ENCODE results near the gene PTP4A2. TPM values are rescaled to one million over a fixed set of nuclear protein-coding genes. Genes with fewer than 3 reads are reported as not detected.

PTP4A2 gene
- total RNA-seq, 4 donors from 2014 or later, result 294 to 522 (median 353) TPM

DNA sequence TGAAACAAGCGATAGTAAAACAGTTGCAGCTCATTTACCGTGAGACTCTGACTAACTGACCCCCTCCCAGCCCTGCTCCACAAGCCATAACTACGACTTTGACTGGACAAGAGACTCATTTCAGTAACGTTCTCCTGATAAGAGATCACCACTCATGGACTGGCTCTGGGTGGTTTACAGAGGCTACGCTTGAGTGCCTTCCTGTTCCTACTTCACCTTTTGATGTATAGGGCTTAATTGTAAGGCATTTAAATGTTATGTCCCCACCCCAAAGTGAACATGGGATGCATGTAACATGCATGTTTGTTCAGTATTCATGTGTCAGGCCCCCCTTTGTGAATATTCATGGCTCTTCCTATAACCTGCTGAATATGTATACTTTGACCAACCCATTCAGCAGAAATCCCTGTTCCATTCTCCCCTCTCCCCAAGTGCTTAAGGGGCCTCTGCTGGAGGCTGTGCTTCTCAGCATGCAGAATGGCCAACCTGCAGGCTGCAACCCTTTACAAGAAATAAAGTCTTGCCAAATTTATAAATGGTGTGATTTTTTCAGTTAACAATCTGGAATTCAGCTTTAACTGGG, 71.6 kb downstream of the PTP4A2 start:
- Histone ChIP-seq H3K36me3 (no peaks in the 10 kb centered on the region), H3K27ac (no peak overlapping the region), H3K27me3 (no peaks in the 10 kb centered on the region), H3K4me3 (no peak overlapping the region), H3K9me3 (no peaks in the 10 kb centered on the region), H3K4me1 (no peaks in the 10 kb centered on the region)
- TF ChIP-seq, protein P1, sequence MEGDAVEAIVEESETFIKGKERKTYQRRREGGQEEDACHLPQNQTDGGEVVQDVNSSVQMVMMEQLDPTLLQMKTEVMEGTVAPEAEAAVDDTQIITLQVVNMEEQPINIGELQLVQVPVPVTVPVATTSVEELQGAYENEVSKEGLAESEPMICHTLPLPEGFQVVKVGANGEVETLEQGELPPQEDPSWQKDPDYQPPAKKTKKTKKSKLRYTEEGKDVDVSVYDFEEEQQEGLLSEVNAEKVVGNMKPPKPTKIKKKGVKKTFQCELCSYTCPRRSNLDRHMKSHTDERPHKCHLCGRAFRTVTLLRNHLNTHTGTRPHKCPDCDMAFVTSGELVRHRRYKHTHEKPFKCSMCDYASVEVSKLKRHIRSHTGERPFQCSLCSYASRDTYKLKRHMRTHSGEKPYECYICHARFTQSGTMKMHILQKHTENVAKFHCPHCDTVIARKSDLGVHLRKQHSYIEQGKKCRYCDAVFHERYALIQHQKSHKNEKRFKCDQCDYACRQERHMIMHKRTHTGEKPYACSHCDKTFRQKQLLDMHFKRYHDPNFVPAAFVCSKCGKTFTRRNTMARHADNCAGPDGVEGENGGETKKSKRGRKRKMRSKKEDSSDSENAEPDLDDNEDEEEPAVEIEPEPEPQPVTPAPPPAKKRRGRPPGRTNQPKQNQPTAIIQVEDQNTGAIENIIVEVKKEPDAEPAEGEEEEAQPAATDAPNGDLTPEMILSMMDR (IDR thresholded peaks at IDR 0.05 in 4 of 5, conservative IDR thresholded peaks at IDR 0.05 in 1 of 5), result no peak
- ATAC-seq (no peak), DNase-seq (no peak)
- intact Hi-C loops (cut with DNase I; ENCODE audit: low total_unique reads) (no loop called here), in situ Hi-C loops (cut with MboI; ENCODE audit: low sequenced_read_pairs in 4 of 4) (no loop called here)

- DNase-seq (no peak), ATAC-seq (no peak)
- in situ Hi-C loops (cut with MboI; ENCODE audit: low sequenced_read_pairs in 4 of 4) (no loop called here), intact Hi-C loops (cut with DNase I; ENCODE audit: low total_unique reads) (no loop called here)
- Histone ChIP-seq H3K4me3 (no peak overlapping the region), H3K36me3 (no peaks in the 10 kb centered on the region), H3K27me3 (no peaks in the 10 kb centered on the region), H3K9me3 (no peaks in the 10 kb centered on the region), H3K4me1 (no peaks in the 10 kb centered on the region), H3K27ac (no peak overlapping the region)
- TF ChIP-seq, protein P1 (IDR thresholded peaks at IDR 0.05 in 4 of 5, conservative IDR thresholded peaks at IDR 0.05 in 1 of 5), result no peak
- no peak for TF ChIP-seq POLR2A (IDR thresholded peaks at IDR 0.05)
These were observed 72.3 kb downstream of the PTP4A2 start for GRCh38 chr1:31865728-31866449.

DNA sequence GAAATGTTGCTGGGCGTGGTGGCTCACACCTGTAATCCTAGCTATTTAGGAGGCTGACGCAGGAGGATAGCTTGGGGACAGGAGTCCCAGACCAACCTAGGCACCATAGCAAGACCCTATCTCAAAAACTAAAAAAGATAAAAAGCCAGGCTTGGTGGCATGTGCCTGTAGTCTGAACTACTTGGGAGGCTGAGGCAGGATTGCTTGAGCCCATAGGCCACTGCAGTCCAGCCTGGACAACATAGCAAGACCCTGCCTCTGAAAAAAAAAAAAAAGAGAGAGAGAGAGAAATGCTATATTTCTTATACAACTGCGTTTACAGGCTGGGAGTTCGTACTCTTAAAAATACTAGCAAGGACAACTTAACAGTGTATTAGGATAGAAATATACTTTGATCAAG, 76.1 kb downstream of the PTP4A2 start:
- intact Hi-C loops (cut with DNase I; ENCODE audit: low total_unique reads) (no loop called here), in situ Hi-C loops (cut with MboI; ENCODE audit: low sequenced_read_pairs in 4 of 4) (no loop called here)
- no peak overlapping the region for H3K4me3 ChIP-seq
- no peaks in the 10 kb centered on the region for H3K9me3 ChIP-seq
- H3K36me3 ChIP-seq, result no peaks in the 10 kb centered on the region
- DNase-seq (no peak), ATAC-seq (no peak)
- no peaks in the 10 kb centered on the region for H3K27me3 ChIP-seq
- no peak for TF ChIP-seq POLR2A (IDR thresholded peaks at IDR 0.05)
- TF ChIP-seq, protein P1 (IDR thresholded peaks at IDR 0.05 in 4 of 5, conservative IDR thresholded peaks at IDR 0.05 in 1 of 5), result no peak
- no peaks in the 10 kb centered on the region for H3K4me1 ChIP-seq
- no peak overlapping the region for H3K27ac ChIP-seq

DNA sequence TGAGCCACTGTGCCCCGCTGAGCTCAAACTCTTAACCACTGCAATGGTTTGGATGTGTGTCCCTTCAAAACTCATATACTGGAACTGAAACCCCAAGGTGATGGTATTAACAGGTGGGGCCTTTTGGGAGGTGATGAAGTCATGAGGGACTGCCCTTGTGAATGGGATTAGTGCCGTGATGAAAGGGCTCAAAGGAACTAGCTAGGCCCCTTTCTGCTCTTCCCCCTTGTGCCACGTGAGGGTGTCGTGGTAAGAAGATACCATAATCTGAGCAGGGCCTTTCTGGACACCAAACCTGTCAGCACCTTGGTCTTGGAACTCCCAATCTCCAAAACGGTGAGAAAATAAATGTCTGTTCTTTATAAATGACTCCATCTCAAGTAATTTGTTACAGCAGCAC, 76.8 kb downstream of the PTP4A2 start:
- no peaks in the 10 kb centered on the region for H3K4me1 ChIP-seq
- DNase-seq (no peak), ATAC-seq (no peak)
- H3K27ac ChIP-seq, result no peak overlapping the region
- H3K4me3 ChIP-seq, result no peak overlapping the region
- intact Hi-C loops (cut with DNase I; ENCODE audit: low total_unique reads), result no loop called here
- no peaks in the 10 kb centered on the region for H3K27me3 ChIP-seq
- H3K9me3 ChIP-seq, result no peaks in the 10 kb centered on the region
- TF ChIP-seq, protein P1 (IDR thresholded peaks at IDR 0.05 in 4 of 5, conservative IDR thresholded peaks at IDR 0.05 in 1 of 5), result no peak
- TF ChIP-seq POLR2A (IDR thresholded peaks at IDR 0.05), result no peak
- H3K36me3 ChIP-seq, result no peaks in the 10 kb centered on the region
- in situ Hi-C loops (cut with MboI; ENCODE audit: low sequenced_read_pairs in 4 of 4), result no loop called here
